Measurements from ENCODE around the gene PRAMEF4.
"Not testable (repeated sequence)": the region's sequence is repeated elsewhere in the genome, so short reads cannot be mapped to it uniquely, and the experiment has no call there.

- not testable (repeated sequence) for TF ChIP-seq CTCF (conservative IDR thresholded peaks at IDR 0.05; ENCODE audit: low read depth in 2 of 2); EZH2phosphoT487 (IDR thresholded peaks at IDR 0.05; ENCODE audit: unreplicated experiment); ETS1 (IDR thresholded peaks at IDR 0.05); REST (IDR thresholded peaks at IDR 0.05; ENCODE audit: unreplicated experiment); EZH2 (IDR thresholded peaks at IDR 0.05; ENCODE audit: low read depth, unreplicated experiment); JUNB (IDR thresholded peaks at IDR 0.05; ENCODE audit: unreplicated experiment); POLR2AphosphoS5 (IDR thresholded peaks at IDR 0.05; ENCODE audit: low read depth); CREB1 (CRISPR knock-in tag; IDR thresholded peaks at IDR 0.05; ENCODE audit: low read depth); ZNF114 (CRISPR knock-in tag; IDR thresholded peaks at IDR 0.05); STAT1 (IDR thresholded peaks at IDR 0.05; ENCODE audit: unreplicated experiment); ZNF331 (CRISPR knock-in tag; IDR thresholded peaks at IDR 0.05; ENCODE audit: low read depth)
Observed at GRCh38 chr1:12831310-12831709, 54.7 kb downstream of the PRAMEF4 start, which contains the start of gene PRAMEF11.

Data from GM23338 (cell line).